ENCODE data around the gene EN2.

DNA sequence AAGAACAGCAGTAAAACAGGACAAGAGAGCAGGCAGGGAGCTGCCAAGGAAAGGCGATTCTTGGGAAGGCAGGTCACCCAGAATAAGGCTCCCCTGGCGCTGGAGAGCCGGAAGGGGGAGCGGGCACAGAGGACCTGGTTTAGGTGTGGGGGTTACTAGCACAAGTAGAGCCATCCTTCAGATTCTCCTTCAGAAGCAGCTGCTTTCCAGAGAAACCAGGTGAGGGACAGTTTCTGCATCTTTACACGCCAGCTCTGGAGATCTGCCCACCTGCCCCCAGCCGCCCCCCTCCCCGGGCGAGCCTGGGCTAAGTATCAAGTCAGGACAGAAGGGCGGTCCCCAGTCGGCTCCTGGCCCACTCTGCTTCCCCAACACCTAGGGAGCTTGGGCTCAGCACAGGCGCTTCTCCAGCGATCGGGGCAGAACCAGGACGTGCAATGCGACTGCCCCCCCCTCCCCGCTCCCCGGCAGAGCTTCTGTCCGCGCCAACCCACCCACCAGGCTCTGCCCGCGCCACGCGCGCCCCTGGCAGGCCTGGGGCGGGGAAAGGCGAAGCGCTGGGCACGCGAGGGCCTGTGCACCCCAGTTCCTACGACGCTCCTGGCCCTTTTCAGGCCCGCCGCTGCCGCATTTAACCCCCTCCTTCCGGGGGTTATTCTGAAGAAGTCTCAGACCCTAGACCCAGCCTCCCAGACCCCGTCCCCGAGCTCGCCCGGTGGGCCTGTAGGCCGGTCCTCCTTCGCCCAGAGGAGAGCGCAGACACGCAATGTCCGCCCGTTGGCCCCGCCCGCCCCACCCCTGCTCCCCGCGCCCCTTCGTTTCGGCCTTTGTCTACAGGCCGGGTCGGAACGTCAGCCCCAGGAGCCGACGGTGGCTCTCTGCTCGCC, 4.4 kb upstream of the EN2 start:
- TF ChIP-seq, protein P1, sequence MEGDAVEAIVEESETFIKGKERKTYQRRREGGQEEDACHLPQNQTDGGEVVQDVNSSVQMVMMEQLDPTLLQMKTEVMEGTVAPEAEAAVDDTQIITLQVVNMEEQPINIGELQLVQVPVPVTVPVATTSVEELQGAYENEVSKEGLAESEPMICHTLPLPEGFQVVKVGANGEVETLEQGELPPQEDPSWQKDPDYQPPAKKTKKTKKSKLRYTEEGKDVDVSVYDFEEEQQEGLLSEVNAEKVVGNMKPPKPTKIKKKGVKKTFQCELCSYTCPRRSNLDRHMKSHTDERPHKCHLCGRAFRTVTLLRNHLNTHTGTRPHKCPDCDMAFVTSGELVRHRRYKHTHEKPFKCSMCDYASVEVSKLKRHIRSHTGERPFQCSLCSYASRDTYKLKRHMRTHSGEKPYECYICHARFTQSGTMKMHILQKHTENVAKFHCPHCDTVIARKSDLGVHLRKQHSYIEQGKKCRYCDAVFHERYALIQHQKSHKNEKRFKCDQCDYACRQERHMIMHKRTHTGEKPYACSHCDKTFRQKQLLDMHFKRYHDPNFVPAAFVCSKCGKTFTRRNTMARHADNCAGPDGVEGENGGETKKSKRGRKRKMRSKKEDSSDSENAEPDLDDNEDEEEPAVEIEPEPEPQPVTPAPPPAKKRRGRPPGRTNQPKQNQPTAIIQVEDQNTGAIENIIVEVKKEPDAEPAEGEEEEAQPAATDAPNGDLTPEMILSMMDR (IDR thresholded peaks at IDR 0.05), result no peak
- TF ChIP-seq POLR2A (IDR thresholded peaks at IDR 0.05), result no peak

All from suprapubic skin (tissue), 3 donors.